Limb (tissue), 2 donors: ENCODE measurements around the gene TM6SF1.
"Not testable (repeated sequence)": the region's sequence is repeated elsewhere in the genome, so short reads cannot be mapped to it uniquely, and the experiment has no call there.

Experiments used
- DNase-seq, 2 donors: peaks; one replicate each; pipeline ENCODE4 v3.0.0-alpha.2; 2016; ENCODE audit errors: extremely low spot score in 2 of 2

The TM6SF1 gene

GRCh38 chr15:83088876-83089275 is 18.6 kb upstream of the TM6SF1 start:
- DNase-seq: no peak

GRCh38 chr15:83090465-83090864 is 17.0 kb upstream of the TM6SF1 start:
- DNase-seq: no peak

GRCh38 chr15:83091965-83092308 is 15.5 kb upstream of the TM6SF1 start:
- not testable (repeated sequence) for DNase-seq

- no peak for DNase-seq
These were observed 15.0 kb upstream of the TM6SF1 start for GRCh38 chr15:83092309-83092976.

GRCh38 chr15:83094583-83094982 is 12.9 kb upstream of the TM6SF1 start:
- DNase-seq: no peak

GRCh38 chr15:83098079-83098478 is 9.4 kb upstream of the TM6SF1 start:
- DNase-seq: no peak

- no peak for DNase-seq
These were observed 8.2 kb upstream of the TM6SF1 start for GRCh38 chr15:83099290-83099689.

- no peak for DNase-seq
These were observed 7.3 kb upstream of the TM6SF1 start for GRCh38 chr15:83100097-83100646.

GRCh38 chr15:83102346-83102745 is 5.1 kb upstream of the TM6SF1 start:
- no peak for DNase-seq

GRCh38 chr15:83104141-83104540 is 3.3 kb upstream of the TM6SF1 start:
- no peak for DNase-seq

- DNase-seq: no peak
These were observed 2.0 kb upstream of the TM6SF1 start for GRCh38 chr15:83105440-83105839.

GRCh38 chr15:83107841-83108181 is 366 bp downstream of the TM6SF1 start:
- no peak for DNase-seq

GRCh38 chr15:83108266-83109219 is 1.1 kb downstream of the TM6SF1 start:
- DNase-seq: peak in 1 of 2 donors; percentile 38

GRCh38 chr15:83109532-83109931 is 2.1 kb downstream of the TM6SF1 start:
- no peak for DNase-seq

- no peak for DNase-seq
These were observed 2.9 kb downstream of the TM6SF1 start for GRCh38 chr15:83110381-83110780.

- no peak for DNase-seq
These were observed 3.7 kb downstream of the TM6SF1 start for GRCh38 chr15:83111149-83111548.

- DNase-seq: no peak
These were observed 4.9 kb downstream of the TM6SF1 start for GRCh38 chr15:83112233-83112955.

- DNase-seq: no peak
These were observed 5.5 kb downstream of the TM6SF1 start for GRCh38 chr15:83112956-83113299.

- no peak for DNase-seq
These were observed 6.6 kb downstream of the TM6SF1 start for GRCh38 chr15:83113881-83114674.

- DNase-seq: no peak
These were observed 7.4 kb downstream of the TM6SF1 start for GRCh38 chr15:83114856-83115255.

- DNase-seq: no peak
These were observed 8.0 kb downstream of the TM6SF1 start for GRCh38 chr15:83115410-83115809.
